Panc1 (cell line): ENCODE results near the gene MRGPRE. TPM values are rescaled to one million over a fixed set of nuclear protein-coding genes. Genes with fewer than 3 reads are reported as not detected.

Experiments used
- ATAC-seq: fragments of 200-7000 bp; cut with Tn5 transposase; 2 replicates; pipeline ENCODE4 v1.9.1; 2020; ENCODE audit warnings: mild to moderate bottlenecking, moderate library complexity
- BruUV-seq: library from RNA; stranded (reverse); fragments of 400-500 nt; replicated peaks from 2 replicates; lab custom pipeline; 2021; lab: Mats Ljungman, UMichigan
- CTCF ChIA-PET: fragments of 300-600 bp; sonication (Branson Sonifier 250); formaldehyde crosslinking; loops from one replicate; lab custom pipeline; 2022; ENCODE audit warnings: antibody characterized with exemption; lab: Charles Lee
- POLR2A ChIA-PET: fragments of 300-600 bp; sonication (Branson Sonifier 250); formaldehyde crosslinking; loops from one replicate; lab custom pipeline; 2022; ENCODE audit warnings: antibody characterized with exemption; lab: Charles Lee
- DNase-seq: peaks from one replicate; pipeline ENCODE4 v3.0.0-alpha.2; 2010; ENCODE audit warnings: low read depth, low spot score
- H3K27ac ChIP-seq: 2 replicates; pipeline ENCODE4 v1.5.1; 2011; ENCODE audit warnings: mild to moderate bottlenecking, low read length, inconsistent platforms
- H3K27me3 ChIP-seq: fragments of 200-500 bp; sonication (Bioruptor generic); 2 replicates; pipeline ENCODE4 v1.6.0; 2014; ENCODE audit warnings: low read length, inconsistent platforms; ENCODE audit not compliant: control insufficient read depth, insufficient read depth
- H3K36me3 ChIP-seq: fragments of 200-500 bp; sonication (Bioruptor generic); 2 replicates; pipeline ENCODE4 v1.5.1; 2014; ENCODE audit warnings: inconsistent platforms, mild to moderate bottlenecking, low read length, moderate library complexity; ENCODE audit not compliant: control insufficient read depth, insufficient read depth
- H3K4me1 ChIP-seq: 2 replicates; pipeline ENCODE4 v1.5.1; 2011; ENCODE audit warnings: inconsistent platforms, mild to moderate bottlenecking, low read length, moderate library complexity; ENCODE audit not compliant: control insufficient read depth, insufficient read depth
- H3K4me3 ChIP-seq, 2 experiments: 2 replicates each; pipeline ENCODE4 v1.5.1; 2011 to 2012; ENCODE audit warnings: low read depth in 2 of 2, low read length in 2 of 2, mild to moderate bottlenecking in 2 of 2, inconsistent platforms in 1 of 2, moderate library complexity in 1 of 2
- H3K9me3 ChIP-seq: fragments of 200-500 bp; sonication (Bioruptor generic); 2 replicates; pipeline ENCODE4 v1.5.1; 2014; ENCODE audit warnings: low read depth, mild to moderate bottlenecking, inconsistent platforms, low read length, moderate library complexity; ENCODE audit not compliant: control insufficient read depth, insufficient read depth
- CTCF ChIP-seq: fragments of 450-650 bp; IDR thresholded peaks from 2 replicates; pipeline ENCODE4 v1.5.1; 2017; ENCODE audit warnings: mild to moderate bottlenecking
- POLR2AphosphoS5 ChIP-seq: IDR thresholded peaks from 2 replicates; pipeline ENCODE4 v1.6.1; 2012; ENCODE audit warnings: mild to moderate bottlenecking, low read depth, low read length, moderate library complexity
- REST ChIP-seq, 2 experiments: IDR thresholded peaks; 2 replicates each; pipeline ENCODE4 v1.6.1; 2011 to 2012; ENCODE audit warnings: low read depth in 2 of 2, control low read depth in 1 of 2, low read length in 1 of 2, mild to moderate bottlenecking in 1 of 2, moderate library complexity in 1 of 2; ENCODE audit not compliant: insufficient read depth in 1 of 2
- SIN3A ChIP-seq: IDR thresholded peaks from 2 replicates; pipeline ENCODE4 v1.6.1; 2012; ENCODE audit warnings: low read depth, mild to moderate bottlenecking, low read length, moderate library complexity, borderline replicate concordance; ENCODE audit not compliant: insufficient read depth
- TCF7L2 ChIP-seq: IDR thresholded peaks from 2 replicates; pipeline ENCODE4 v1.6.1; 2011; ENCODE audit warnings: mild to moderate bottlenecking, low read depth, low read length, inconsistent platforms
- in situ Hi-C: cut with HindIII; loops from 2 replicates; pipeline ENCODE4 v1.10.0; 2016; ENCODE audit warnings: low sequenced_read_pairs, low pct_unique_long_range_greater_than_20kb
- intact Hi-C: fragments of 100-400 bp; cut with micrococcal nuclease; formaldehyde crosslinking; loops from one replicate; pipeline ENCODE4 v1.10.0; 2022; ENCODE audit not compliant: unreplicated experiment
- total RNA-seq: library from RNA; stranded (reverse); gene quantifications from one replicate; pipeline ENCODE4 v1.2.1, GENCODE V29; 2021; ENCODE audit not compliant: unreplicated experiment

The MRGPRE gene
- total RNA-seq, 1 experiment from 2014 or later = 0.13 TPM

GRCh38 chr11:3245071-3245470 lies 12.9 kb upstream of the MRGPRE start:
- POLR2A ChIA-PET = no interaction called here
- H3K9me3 ChIP-seq = peaks cover 6% of the 10 kb centered on the region; the same call in 1 of the 2 replicates
- DNase-seq = no peak
- no peak overlapping the region for H3K4me3 ChIP-seq
- CTCF ChIA-PET = no interaction called here
- H3K27ac ChIP-seq = no peak overlapping the region
- in situ Hi-C loops (no loop called here), intact Hi-C loops (no loop called here)
- TF ChIP-seq POLR2AphosphoS5 (no peak), TCF7L2 (no peak), CTCF (no peak), REST (IDR thresholded peaks at IDR 0.05; ENCODE audit: insufficient read depth in 1 of 2, low read depth in 2 of 2, low read length in 1 of 2) (no peak), SIN3A (no peak)
- H3K27me3 ChIP-seq = peaks cover 9% of the 10 kb centered on the region; the same call in 1 of the 2 replicates
- ATAC-seq = no peak
- H3K36me3 ChIP-seq = no peaks in the 10 kb centered on the region
- no TSS peak for BruUV-seq
- H3K4me1 ChIP-seq = no peaks in the 10 kb centered on the region

- no peak for DNase-seq
- in situ Hi-C loops (no loop called here), intact Hi-C loops (no loop called here)
- ChIA-PET POLR2A (no interaction called here), CTCF (no interaction called here)
- no TSS peak for BruUV-seq
- Histone ChIP-seq H3K9me3 (peaks cover 6% of the 10 kb centered on the region; the same call in 1 of the 2 replicates), H3K4me1 (no peaks in the 10 kb centered on the region), H3K27me3 (peaks cover 9% of the 10 kb centered on the region; the same call in 1 of the 2 replicates), H3K36me3 (no peaks in the 10 kb centered on the region), H3K27ac (no peak overlapping the region), H3K4me3 (no peak overlapping the region)
- TF ChIP-seq REST (IDR thresholded peaks at IDR 0.05; ENCODE audit: insufficient read depth in 1 of 2, low read depth in 2 of 2, low read length in 1 of 2) (no peak), TCF7L2 (no peak), SIN3A (no peak), POLR2AphosphoS5 (no peak), CTCF (no peak)
- ATAC-seq = no peak
Observed at GRCh38 chr11:3243880-3244279, 11.7 kb upstream of the MRGPRE start.
